H1 (cell line): ENCODE data around the gene CFAP61. TPM values are rescaled to one million over a fixed set of nuclear protein-coding genes. Genes with fewer than 3 reads are reported as not detected.
A peak's percentile ranks its signal among the peaks of the same experiment; 100 is the strongest.

Experiments used
- CTCF ChIA-PET: fragments of 300-600 bp; sonication (Branson Sonifier 250); formaldehyde crosslinking; loops from one replicate; lab custom pipeline; 2021; ENCODE audit not compliant: partially characterized antibody; lab: Charles Lee
- POLR2A ChIA-PET: fragments of 300-600 bp; sonication (Branson Sonifier 250); formaldehyde crosslinking; loops from one replicate; lab custom pipeline; 2021; ENCODE audit warnings: inconsistent platforms; ENCODE audit not compliant: partially characterized antibody; lab: Charles Lee
- DNase-seq, 2 experiments: peaks; one replicate each; pipeline versions ENCODE4 v3.0.0 to v3.0.0-alpha.2; 2010 to 2022; ENCODE audit warnings: low spot score in 2 of 2, low read depth in 1 of 2, mixed read lengths in 1 of 2
- FAIRE-seq: peaks from 2 replicates; lab custom pipeline; 2011; peaks lifted over from hg19 to GRCh38; lab: Jason Lieb, UNC
- H2AFZ ChIP-seq: 2 replicates; pipeline ENCODE4 v1.8.1; 2012; ENCODE audit warnings: low read length, inconsistent platforms
- H2AK5ac ChIP-seq: 2 replicates; pipeline ENCODE4 v1.6.1; 2013; ENCODE audit warnings: low read depth, low read length
- H2BK120ac ChIP-seq: replicated peaks from 2 replicates; pipeline ENCODE3; 2013; ENCODE audit warnings: low read depth, low read length, inconsistent platforms
- H2BK12ac ChIP-seq: 2 replicates; pipeline ENCODE4 v1.6.1; 2013; ENCODE audit warnings: low read depth, low read length
- H2BK15ac ChIP-seq: 2 replicates; pipeline ENCODE4 v1.6.1; 2013; ENCODE audit warnings: low read length
- H2BK20ac ChIP-seq: 2 replicates; pipeline ENCODE4 v1.6.1; 2013; ENCODE audit warnings: low read length
- H2BK5ac ChIP-seq: 2 replicates; pipeline ENCODE4 v1.6.1; 2013; ENCODE audit warnings: low read depth, low read length
- H3K14ac ChIP-seq: 2 replicates; pipeline ENCODE4 v1.6.1; 2013; ENCODE audit warnings: inconsistent platforms; ENCODE audit not compliant: insufficient read length
- H3K18ac ChIP-seq: 2 replicates; pipeline ENCODE4 v1.6.1; 2013; ENCODE audit warnings: low read length; ENCODE audit errors: extremely low read depth
- H3K23ac ChIP-seq: 2 replicates; pipeline ENCODE4 v1.6.1; 2013; ENCODE audit warnings: inconsistent platforms; ENCODE audit not compliant: insufficient read length
- H3K23me2 ChIP-seq: 2 replicates; pipeline ENCODE4 v1.6.1; 2013; ENCODE audit warnings: low read depth, low read length
- H3K27ac ChIP-seq: 2 replicates; pipeline ENCODE4 v1.6.1; 2011; ENCODE audit warnings: low read depth, low read length, inconsistent platforms
- H3K27me3 ChIP-seq, 4 experiments: replicated peaks in 1 of 4; 1 replicate in 1 of 4; 2 replicates in 3 of 4; pipeline versions ENCODE4 v1.6.1 to v1.8.1; 2011 to 2013; ENCODE audit warnings: low read length in 3 of 4, mild to moderate bottlenecking in 3 of 4, inconsistent platforms in 2 of 4, mixed read lengths in 2 of 4, moderate library complexity in 1 of 4; ENCODE audit not compliant: control insufficient read depth in 3 of 4, insufficient read depth in 3 of 4; ENCODE audit errors: extremely low read depth in 1 of 4
- H3K36me3 ChIP-seq, 4 experiments: 2 replicates each; pipeline versions ENCODE4 v1.6.1 to v1.8.1; 2011 to 2013; ENCODE audit warnings: mild to moderate bottlenecking in 4 of 4, low read length in 3 of 4, moderate library complexity in 2 of 4, control low read depth in 1 of 4, inconsistent platforms in 1 of 4; ENCODE audit not compliant: insufficient read depth in 4 of 4, control insufficient read depth in 2 of 4
- H3K4ac ChIP-seq: replicated peaks from 2 replicates; pipeline ENCODE3; 2013; ENCODE audit warnings: low read length, low read depth, mixed read lengths, inconsistent platforms; ENCODE audit not compliant: insufficient read length
- H3K4me1 ChIP-seq, 4 experiments: replicated peaks in 1 of 4; 1 replicate in 1 of 4; 2 replicates in 3 of 4; pipeline versions ENCODE4 v1.6.1 to v1.8.1; 2011 to 2013; ENCODE audit warnings: low read length in 3 of 4, inconsistent platforms in 2 of 4, mixed read lengths in 1 of 4; ENCODE audit not compliant: insufficient read depth in 4 of 4, control insufficient read depth in 3 of 4
- H3K4me2 ChIP-seq, 2 experiments: 2 replicates each; pipeline versions ENCODE4 v1.6.1 to v1.8.1; 2011 to 2013; ENCODE audit warnings: low read depth in 2 of 2, low read length in 2 of 2, control low read depth in 1 of 2, inconsistent platforms in 1 of 2, mild to moderate bottlenecking in 1 of 2; ENCODE audit not compliant: insufficient read depth in 1 of 2
- H3K4me3 ChIP-seq, 4 experiments: fragments of 200-600, 300-600 bp in 1 of 4; sonication (generic), shearing (Covaris generic), sonication (Bioruptor Twin) in 1 of 4; 2 replicates each; pipeline versions ENCODE4 v1.5.1 to v1.8.1; 2011 to 2016; ENCODE audit warnings: low read length in 4 of 4, low read depth in 3 of 4, control low read depth in 2 of 4, inconsistent platforms in 2 of 4, mild to moderate bottlenecking in 2 of 4, mixed read lengths in 1 of 4, moderate library complexity in 1 of 4; ENCODE audit not compliant: insufficient read depth in 2 of 4; ENCODE audit errors: extremely low read depth in 1 of 4
- H3K56ac ChIP-seq: replicated peaks from 2 replicates; pipeline ENCODE3; 2013; ENCODE audit warnings: low read depth, mild to moderate bottlenecking, mixed read lengths, low read length, inconsistent platforms; ENCODE audit not compliant: insufficient read length
- H3K79me1 ChIP-seq: 2 replicates; pipeline ENCODE4 v1.6.1; 2013; ENCODE audit warnings: low read depth, low read length, control low read depth
- H3K79me2 ChIP-seq, 2 experiments: 2 replicates each; pipeline versions ENCODE4 v1.6.1 to v1.8.1; 2012 to 2013; ENCODE audit warnings: low read length in 2 of 2, mild to moderate bottlenecking in 2 of 2, inconsistent platforms in 1 of 2; ENCODE audit not compliant: insufficient read depth in 2 of 2, control insufficient read depth in 1 of 2
- H3K9ac ChIP-seq, 4 experiments: replicated peaks in 1 of 4; 1 replicate in 1 of 4; 2 replicates in 3 of 4; pipeline versions ENCODE4 v1.6.1 to v1.8.1; 2011 to 2013; ENCODE audit warnings: low read depth in 3 of 4, low read length in 3 of 4, control low read depth in 2 of 4, mild to moderate bottlenecking in 2 of 4, moderate library complexity in 2 of 4, inconsistent platforms in 1 of 4; ENCODE audit errors: extremely low read depth in 1 of 4
- H3K9me3 ChIP-seq, 2 experiments: 2 replicates each; pipeline versions ENCODE4 v1.6.1 to v1.8.1; 2012 to 2013; ENCODE audit warnings: mild to moderate bottlenecking in 2 of 2, moderate library complexity in 2 of 2, control low read depth in 1 of 2, inconsistent platforms in 1 of 2, low read depth in 1 of 2, low read length in 1 of 2, mixed read lengths in 1 of 2; ENCODE audit not compliant: insufficient read depth in 2 of 2
- H4K20me1 ChIP-seq, 2 experiments: replicated peaks in 1 of 2; 2 replicates each; pipeline versions ENCODE3 to v1.8.1; 2011 to 2013; ENCODE audit warnings: inconsistent platforms in 2 of 2, low read length in 2 of 2, mild to moderate bottlenecking in 1 of 2; ENCODE audit not compliant: insufficient read depth in 2 of 2, control insufficient read depth in 1 of 2
- H4K5ac ChIP-seq: 2 replicates; pipeline ENCODE4 v1.6.1; 2013; ENCODE audit warnings: low read length, low read depth, mixed read lengths, inconsistent platforms; ENCODE audit not compliant: insufficient read length
- H4K8ac ChIP-seq: 2 replicates; pipeline ENCODE4 v1.8.0; 2013; ENCODE audit warnings: mild to moderate bottlenecking, moderate library complexity, low read length, inconsistent platforms; ENCODE audit not compliant: insufficient read depth; ENCODE audit errors: extremely low read depth
- H4K91ac ChIP-seq: replicated peaks from 2 replicates; pipeline ENCODE3; 2013; ENCODE audit warnings: low read length, mixed read lengths, inconsistent platforms; ENCODE audit not compliant: insufficient read length
- ATF3 ChIP-seq: IDR thresholded peaks from 2 replicates; pipeline ENCODE4 v1.6.1; 2011; ENCODE audit warnings: low read depth, mild to moderate bottlenecking, low read length; ENCODE audit not compliant: insufficient read depth
- CTCF ChIP-seq, 3 experiments: IDR thresholded peaks; 1 replicate in 2 of 3; 2 replicates in 1 of 3; pipeline versions ENCODE4 v1.5.1 to v1.6.1; 2011; ENCODE audit warnings: low read length in 3 of 3, mild to moderate bottlenecking in 3 of 3, inconsistent platforms in 2 of 3, low read depth in 1 of 3, moderate library complexity in 1 of 3; ENCODE audit not compliant: insufficient read depth in 1 of 3; ENCODE audit errors: control extremely low read depth in 1 of 3
- RAD21 ChIP-seq, 2 experiments: IDR thresholded peaks in 1 of 2; conservative IDR thresholded peaks in 1 of 2; 2 replicates each; pipeline ENCODE4 v1.6.1; 2011; ENCODE audit warnings: low read depth in 2 of 2, low read length in 2 of 2, improper control_type of control experiment in 1 of 2, inconsistent platforms in 1 of 2, mild to moderate bottlenecking in 1 of 2, moderate library complexity in 1 of 2
- SP2 ChIP-seq: IDR thresholded peaks from 2 replicates; pipeline ENCODE4 v1.6.1; 2012; ENCODE audit warnings: mild to moderate bottlenecking, low read length, inconsistent platforms
- WGBS, 2 experiments: shearing (Covaris generic) in 1 of 2; methylation state at CpG; one replicate each; pipeline versions ENCODE4 v1.1.6 to v1.1.7; 2013 to 2015; ENCODE audit warnings: low lambda C conversion rate in 2 of 2, mixed read lengths in 2 of 2, inconsistent platforms in 1 of 2, low coverage in 1 of 2, missing lambda C conversion rate in 1 of 2; ENCODE audit not compliant: insufficient replicate concordance in 2 of 2, insufficient coverage in 1 of 2, insufficient read length in 1 of 2; ENCODE audit errors: extremely low coverage in 1 of 2, missing lambda C conversion rate in 1 of 2; 5-methylcytosine and 5-hydroxymethylcytosine counted together
- polyA plus RNA-seq, 7 experiments: library from polyadenylated mRNA; depleted of rRNA in 3 of 7; stranded (reverse) in 5 of 7; unstranded in 2 of 7; fragments of >200 nt in 5 of 7; fragments of 200-250 nt in 2 of 7; gene quantifications; 1 replicate in 5 of 7; 2 replicates in 1 of 7; 4 replicates in 1 of 7; pipeline versions ENCODE4 v1.2.1 to v1.2.3, GENCODE V29; 2011 to 2013; ENCODE audit warnings: missing spikeins in 2 of 7, mixed read lengths in 2 of 7
- total RNA-seq: library from RNA; stranded (reverse); fragmentation: NEBNext Ultra II Directional; extraction: Animal tissue kit (Norgen Biotek cat#: 25700); gene quantifications from 2 replicates; pipeline ENCODE4 v1.2.1, GENCODE V29; 2021

The CFAP61 gene
- total and polyA plus RNA-seq, 2 of the 8 experiments (the other 6 are each of a cell fraction or from before 2014, with no cell fraction given), result 0.29 to 0.61 TPM

DNA sequence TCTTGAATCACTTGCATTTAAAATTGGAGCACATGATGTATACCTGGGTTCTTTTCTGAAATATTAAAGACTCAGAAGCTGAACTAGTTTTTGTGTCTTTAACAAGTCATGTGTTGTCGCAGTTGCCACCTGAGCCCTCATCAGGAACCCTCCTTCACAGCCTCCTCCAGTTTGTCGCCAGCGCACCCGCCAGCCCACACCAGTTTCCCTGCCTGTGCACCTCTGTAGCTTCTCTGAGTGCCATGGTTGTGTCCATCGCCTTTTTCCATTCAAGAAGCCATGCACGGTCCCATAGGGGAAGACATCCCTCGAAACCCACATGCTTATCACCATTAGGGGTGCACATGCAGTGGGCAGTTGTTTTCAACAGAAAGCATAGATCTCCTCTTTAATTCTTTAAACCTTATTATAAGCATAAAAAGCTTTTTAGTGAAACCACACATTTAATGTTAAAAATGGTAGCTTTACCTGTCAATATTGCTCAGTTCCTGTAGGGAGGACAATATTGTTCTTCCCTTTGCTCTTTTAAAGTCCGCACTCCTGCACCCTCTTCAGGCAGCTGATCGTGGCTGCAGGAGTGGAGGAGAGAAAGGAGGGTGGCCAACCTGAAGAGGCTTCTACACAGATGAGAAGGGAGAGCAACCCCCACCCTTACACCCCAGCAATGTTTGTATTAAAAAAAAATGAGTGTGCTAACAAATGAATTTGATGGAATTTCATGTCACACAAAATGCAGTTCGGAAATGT is 121.9 kb downstream of the CFAP61 start:
- Histone ChIP-seq H3K27me3 (no peaks in the 10 kb centered on the region), H4K20me1 (no peaks in the 10 kb centered on the region), H3K4me1 (no peaks in the 10 kb centered on the region), H3K4me3 (no peak overlapping the region), H2BK5ac (no peak overlapping the region), H3K79me2 (no peaks in the 10 kb centered on the region), H3K23me2 (no peaks in the 10 kb centered on the region), H3K9me3 (no peaks in the 10 kb centered on the region), H4K5ac (no peak overlapping the region), H3K23ac (no peak overlapping the region), H4K8ac (no peak overlapping the region), H2BK120ac (no peak overlapping the region), H2BK12ac (no peak overlapping the region), H3K79me1 (no peaks in the 10 kb centered on the region), H3K18ac (no peak overlapping the region), H2BK20ac (no peak overlapping the region), H3K4me2 (no peak overlapping the region), H3K14ac (no peak overlapping the region), H3K56ac (no peak overlapping the region), H3K9ac (no peak overlapping the region), H3K27ac (no peak overlapping the region), H3K36me3 (no peaks in the 10 kb centered on the region), H4K91ac (no peak overlapping the region), H3K4ac (no peak overlapping the region), H2BK15ac (no peak overlapping the region), H2AK5ac (no peak overlapping the region), H2AFZ (no peak overlapping the region; the same call in none of the 2 replicates)
- POLR2A ChIA-PET, result no interaction called here
- WGBS, 2 experiments, result 92% methylated on average over 10 of the region's 10 CpGs; no CpG with 5 or more reads in 1 of the 2 experiments
- DNase-seq (no peak), FAIRE-seq (no peak)
- TF ChIP-seq SP2 (no peak), ATF3 (no peak), CTCF (IDR thresholded peaks at IDR 0.05; ENCODE audit: control extremely low read depth in 1 of 3, insufficient read depth in 1 of 3, low read depth in 1 of 3, low read length in 3 of 3) (peak; percentile 25 to 38 (median 28); a peak in 3 of 4 replicates), RAD21 (IDR thresholded peaks at IDR 0.05 in 1 of 2, conservative IDR thresholded peaks at IDR 0.05 in 1 of 2; ENCODE audit: low read depth in 2 of 2, low read length in 2 of 2) (peak in 1 of 2 experiments; percentile 39; a peak in 2 of 4 replicates)
- CTCF ChIA-PET, result interaction anchor here (0.6 to 2.1 kb wide), 10 partner anchors 9 to 559 kb away, joined by 3 to 10 read pairs (median 3); no protein-coding TSS in a partner anchor
